ENCODE results near the gene HORMAD2.

GRCh38 chr22:30143265-30143664 is 63.0 kb downstream of the HORMAD2 start:
- TF ChIP-seq CTCF (conservative IDR thresholded peaks at IDR 0.05) (no peak), EZH2 (IDR thresholded peaks at IDR 0.05; ENCODE audit: low read depth) (no peak)
